ENCODE data around the gene PALMD.

GRCh38 chr1:99677416-99677815 is 31.5 kb downstream of the PALMD start:
- TF ChIP-seq SUZ12 (IDR thresholded peaks at IDR 0.05; ENCODE audit: extremely low read depth, insufficient read depth, insufficient read length) = no peak
- TF ChIP-seq YY1 (IDR thresholded peaks at IDR 0.05; ENCODE audit: insufficient read depth, insufficient read length) = no peak

Measured in NT2/D1 (cell line).